HG03045 (cell line): Measurements from ENCODE around the gene AVEN.
"Not testable (repeated sequence)": the region's sequence is repeated elsewhere in the genome, so short reads cannot be mapped to it uniquely, and the experiment has no call there.

Source experiments
- ATAC-seq: cut with Tn5 transposase; IDR thresholded peaks from one replicate; pipeline ENCODE4 v1.9.1; 2021; ENCODE audit warnings: mild to moderate bottlenecking, moderate library complexity; ENCODE audit not compliant: unreplicated experiment

The AVEN gene

DNA sequence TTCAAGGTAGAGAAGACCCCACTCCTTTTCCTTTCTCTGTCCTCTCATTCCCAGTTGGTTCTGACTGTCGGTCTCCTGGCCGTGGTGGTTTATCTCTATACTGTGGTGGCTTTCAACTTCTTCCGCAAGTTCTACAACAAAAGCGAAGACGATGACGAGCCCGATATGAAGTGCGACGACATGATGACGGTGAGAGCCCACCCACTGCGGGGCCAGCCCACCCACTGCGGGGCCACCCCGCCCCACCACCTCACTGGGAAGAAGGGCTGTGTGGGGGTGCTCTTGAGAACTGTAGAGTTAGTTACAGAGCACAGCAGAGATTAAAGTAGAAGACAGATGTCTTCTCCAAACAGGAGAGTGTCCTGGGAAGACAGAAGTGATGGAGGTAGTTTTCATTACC lies 181.3 kb downstream of the AVEN start:
- no peak for ATAC-seq

DNA sequence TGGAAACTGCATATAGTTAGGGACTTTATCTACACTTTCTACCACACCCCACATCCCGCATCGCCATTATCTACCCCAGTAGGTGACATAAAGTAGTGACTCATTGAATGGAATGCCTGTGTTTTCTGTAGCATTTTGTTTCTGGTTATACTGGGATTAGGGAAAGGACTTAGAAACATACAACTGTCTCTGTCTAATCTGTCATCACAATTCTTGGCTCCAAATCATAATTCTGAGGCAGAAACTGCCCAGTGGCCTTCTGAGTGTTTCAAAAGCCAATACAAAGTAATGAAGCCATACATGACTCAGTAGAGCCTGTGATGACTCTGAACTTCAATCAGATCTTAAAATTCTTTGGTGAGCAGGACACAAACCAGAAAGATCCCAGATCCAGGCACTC lies 186.4 kb downstream of the AVEN start:
- ATAC-seq, result no peak

DNA sequence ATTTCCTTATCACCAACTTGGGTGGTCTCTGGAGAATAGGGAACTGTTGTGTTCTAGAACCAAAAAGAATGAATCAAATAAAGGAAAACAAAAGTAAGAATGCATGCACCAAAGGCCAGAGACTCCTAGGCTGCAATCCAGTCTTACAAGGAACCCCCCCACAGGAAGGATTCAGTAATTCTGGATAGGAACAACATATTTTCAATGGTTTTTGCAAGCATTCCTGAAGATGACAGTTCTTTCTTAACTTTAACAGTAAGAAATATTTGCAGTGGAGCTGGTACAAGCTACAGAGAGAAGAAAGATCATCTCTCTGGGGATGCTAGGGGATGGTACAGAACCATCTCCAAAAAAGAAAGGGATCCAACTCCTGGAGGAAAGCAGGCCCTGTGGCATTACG lies 186.9 kb downstream of the AVEN start:
- ATAC-seq, result no peak

DNA sequence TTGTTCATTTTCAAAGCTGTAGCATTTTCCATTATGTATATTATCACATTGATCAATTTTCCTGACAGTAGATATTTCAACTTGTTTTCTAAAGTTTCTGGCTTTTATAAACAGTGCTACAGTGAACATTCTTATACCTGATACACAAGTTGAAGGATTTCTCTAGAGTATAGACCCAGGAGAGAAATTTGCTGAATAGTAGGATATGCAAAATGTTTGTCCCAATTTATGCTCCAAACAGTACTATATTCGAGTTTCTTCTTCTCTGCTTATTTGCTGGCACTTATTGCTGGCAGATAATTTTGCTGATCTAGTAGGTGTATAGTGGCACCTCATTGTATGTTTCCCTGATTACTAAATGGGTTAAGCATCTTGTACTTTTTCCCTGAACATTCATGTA lies 187.9 kb downstream of the AVEN start:
- ATAC-seq, result no peak

DNA sequence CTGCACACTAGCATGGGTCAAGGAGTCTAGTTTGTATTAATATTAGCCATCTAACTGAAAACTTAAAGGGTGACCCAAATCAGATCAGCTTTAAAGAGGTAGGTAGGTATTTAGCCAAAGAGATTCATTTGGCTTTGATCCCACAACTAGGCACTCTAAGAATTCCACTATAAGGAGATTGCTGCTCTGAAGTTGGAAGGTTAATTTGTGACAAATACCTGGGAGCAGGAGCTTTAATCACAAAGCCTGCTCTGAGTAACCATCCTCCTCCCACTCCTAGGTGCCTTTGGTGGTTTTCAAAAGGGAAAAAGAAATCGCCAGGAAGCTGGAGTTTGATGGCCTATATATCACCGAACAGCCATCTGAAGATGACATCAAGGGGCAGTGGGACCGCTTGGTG lies 191.0 kb downstream of the AVEN start:
- no peak for ATAC-seq

DNA sequence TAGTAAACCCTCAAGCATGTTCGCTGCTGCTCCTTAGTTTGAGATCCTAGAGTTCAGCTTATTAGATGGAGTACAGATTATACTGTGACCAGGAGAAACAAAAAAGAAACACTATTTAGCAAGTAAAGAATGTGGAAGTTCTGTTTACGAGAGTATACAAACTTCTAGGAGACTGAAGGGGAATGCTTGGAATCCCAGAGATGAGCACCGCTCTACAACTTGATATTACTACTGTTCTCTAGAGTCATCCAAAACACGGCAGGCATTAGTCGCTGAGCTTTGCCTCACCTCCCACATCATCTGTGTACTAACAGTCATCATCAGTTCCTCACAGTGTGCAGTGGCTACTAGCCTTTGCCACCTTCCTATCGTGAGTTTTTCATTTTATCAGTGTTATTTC lies 192.1 kb downstream of the AVEN start:
- no peak for ATAC-seq

DNA sequence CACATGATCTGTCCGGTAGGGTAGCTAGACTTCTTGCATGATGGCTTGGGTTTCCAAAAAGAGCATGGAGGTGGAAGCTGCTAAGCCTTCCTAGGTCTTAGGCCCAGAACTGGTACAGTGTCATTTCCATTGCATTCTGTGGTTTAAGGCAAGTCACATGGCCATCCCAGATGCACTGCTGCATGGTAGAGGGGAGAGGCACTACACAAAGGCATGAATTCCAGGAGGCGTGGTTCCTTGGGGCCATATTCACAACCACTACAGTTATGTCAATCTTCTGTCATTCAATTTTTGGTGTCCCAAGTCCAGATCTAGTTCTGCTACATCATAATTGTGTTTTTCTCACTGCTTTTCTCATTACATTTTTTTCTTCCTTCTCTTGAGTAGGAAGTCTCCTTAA lies 192.9 kb downstream of the AVEN start:
- ATAC-seq, result no peak

DNA sequence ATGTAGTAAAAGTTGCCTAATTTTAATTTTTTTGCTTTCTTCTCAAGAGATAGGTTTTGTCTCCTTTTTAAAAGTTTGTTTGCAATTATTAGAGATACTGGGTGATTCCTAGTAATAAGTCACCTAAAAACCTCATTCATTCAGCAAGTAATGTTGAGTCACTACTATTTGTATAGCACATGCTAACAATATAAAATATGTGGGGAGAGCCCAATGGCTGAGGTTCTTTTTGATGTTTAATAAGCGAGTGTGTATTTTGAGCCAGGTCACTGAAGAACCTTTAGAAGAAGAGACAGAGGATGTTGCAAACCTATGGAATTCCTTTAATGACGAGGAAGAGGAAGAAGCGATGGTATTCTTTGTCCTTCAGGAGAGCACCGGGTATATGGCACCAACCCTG lies 194.4 kb downstream of the AVEN start:
- no peak for ATAC-seq

DNA sequence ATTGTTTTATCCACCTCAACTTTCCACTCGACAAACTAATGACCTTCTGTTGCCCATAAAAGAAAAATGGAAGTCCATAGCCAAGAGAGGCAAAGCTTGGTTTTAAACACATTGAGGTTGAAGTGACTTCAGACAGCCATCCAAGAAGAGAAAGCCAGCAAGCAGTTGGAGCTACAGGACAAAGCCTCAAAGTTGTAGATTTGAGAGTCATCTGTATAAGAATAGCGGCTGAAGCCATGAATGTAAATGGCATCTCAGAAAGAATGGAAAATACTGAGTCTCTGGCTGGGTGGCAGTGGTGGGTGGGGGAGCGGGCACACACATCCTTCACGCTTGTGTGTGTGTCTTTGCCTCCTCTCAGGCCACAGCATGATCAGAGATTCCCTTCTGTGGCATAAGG lies 194.8 kb downstream of the AVEN start:
- ATAC-seq, result no peak

DNA sequence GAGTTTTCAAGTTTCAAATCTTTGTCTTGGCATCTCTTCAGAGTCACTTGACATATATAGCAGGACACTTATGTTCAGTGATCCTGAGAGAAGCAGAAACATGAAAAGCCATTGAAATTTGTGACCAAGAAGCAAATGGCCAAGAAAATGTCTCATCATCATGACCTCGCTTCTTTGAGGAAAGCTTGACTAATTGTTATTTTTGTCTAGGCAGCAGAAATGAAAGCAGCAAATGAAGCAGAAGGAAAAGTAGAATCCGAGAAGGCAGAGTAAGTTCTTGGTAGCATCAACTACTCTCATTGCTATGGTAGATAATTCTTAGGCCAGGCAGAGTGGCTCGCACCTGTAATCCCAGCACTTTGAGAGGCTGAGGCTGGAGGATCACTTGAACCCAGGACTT lies 198.4 kb downstream of the AVEN start:
- ATAC-seq, result no peak

DNA sequence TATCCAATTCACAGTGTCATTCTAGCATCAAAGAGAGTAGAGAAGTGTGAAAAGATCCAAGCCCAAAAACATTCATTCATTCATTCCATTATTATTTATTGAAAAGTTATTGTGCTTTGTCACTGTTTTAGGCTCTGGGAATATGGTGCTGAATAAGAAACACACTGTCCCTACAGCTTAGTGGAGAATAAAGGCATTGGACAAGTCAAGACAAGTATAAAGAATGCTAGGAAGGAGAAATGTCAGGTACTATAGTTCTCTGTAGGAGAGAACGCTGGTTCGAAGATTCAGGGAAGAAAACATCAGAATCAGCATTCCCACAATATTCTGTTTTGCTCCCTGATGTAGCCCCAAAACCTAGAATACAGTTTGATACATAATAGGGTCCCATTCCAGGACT lies 199.5 kb downstream of the AVEN start:
- ATAC-seq, result no peak

DNA sequence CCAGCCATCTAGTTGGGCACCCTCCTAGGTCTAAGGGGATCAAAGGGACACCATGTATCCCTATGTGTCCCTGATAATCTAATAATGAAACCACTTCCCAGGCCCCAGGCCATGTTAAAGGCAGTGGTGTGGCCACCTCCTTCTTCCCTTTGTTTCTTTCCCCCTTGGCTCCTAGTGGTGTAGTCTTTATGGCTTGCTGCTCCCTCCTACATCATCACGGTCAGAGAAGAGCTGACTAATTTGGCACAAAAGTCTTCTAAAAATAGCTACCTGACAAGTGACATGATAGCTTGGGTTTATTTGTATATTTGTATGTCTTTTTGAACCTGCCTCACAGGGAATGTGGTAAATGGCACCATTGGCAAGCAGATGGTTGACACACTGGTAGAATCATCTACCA lies 201.7 kb downstream of the AVEN start:
- ATAC-seq, result no peak

DNA sequence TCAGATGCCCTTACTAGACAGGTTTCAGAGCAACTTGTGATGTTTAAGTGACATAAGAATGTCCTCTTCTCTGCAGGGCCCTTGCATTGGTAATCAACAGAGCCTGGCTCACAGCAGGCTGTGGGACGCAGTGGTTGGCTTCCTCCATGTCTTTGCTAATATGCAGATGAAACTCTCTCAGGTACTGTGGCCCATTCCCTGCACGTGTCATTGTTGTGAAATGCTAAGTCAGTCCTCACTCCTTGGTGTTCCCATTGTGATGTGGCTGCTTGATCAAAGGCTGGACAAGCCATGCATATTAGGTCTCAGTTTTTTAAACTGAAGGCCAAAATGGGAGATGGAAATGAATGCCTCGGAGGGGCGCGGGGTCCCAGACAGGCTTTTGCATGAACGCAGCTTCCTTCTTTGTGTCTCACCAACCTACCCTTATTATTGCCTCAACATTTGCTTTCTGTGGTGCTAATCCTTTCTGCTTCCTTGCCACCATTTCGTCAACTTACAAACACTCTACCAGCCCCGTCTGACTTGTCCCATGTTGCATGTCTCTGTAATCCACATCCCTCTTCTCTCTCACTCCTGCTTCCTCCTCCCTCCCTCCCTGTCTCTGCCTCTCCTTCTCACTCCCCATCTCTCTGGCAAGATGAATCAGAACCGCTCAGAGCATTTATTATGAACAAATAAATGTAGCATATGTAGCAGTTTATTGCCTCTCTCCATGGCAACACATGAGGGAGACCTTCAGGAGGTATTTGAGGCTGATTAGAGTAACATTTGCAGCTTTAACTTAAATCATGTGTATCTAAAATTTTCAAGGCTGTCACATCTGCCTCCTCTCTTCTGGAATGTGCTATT lies 203.9 kb downstream of the AVEN start:
- ATAC-seq, result no peak

DNA sequence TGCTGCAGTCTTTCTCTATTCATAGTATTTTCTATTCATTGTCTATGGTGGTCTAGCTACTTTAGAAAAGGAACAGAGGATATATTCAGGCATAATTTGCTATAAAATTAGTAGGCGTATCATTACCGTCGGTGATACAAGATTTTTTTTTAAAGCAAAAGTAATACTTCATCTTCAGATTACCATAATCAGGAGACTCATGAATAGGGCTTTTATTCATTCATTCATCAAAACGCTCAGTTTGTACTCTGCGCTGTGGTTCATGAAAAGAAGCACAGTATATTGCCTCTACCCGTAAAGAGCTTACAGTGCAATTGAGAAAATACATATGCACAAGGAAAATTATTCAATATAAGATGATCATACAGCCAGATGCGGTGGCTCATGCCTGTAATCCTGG lies 207.4 kb downstream of the AVEN start:
- ATAC-seq, result no peak

DNA sequence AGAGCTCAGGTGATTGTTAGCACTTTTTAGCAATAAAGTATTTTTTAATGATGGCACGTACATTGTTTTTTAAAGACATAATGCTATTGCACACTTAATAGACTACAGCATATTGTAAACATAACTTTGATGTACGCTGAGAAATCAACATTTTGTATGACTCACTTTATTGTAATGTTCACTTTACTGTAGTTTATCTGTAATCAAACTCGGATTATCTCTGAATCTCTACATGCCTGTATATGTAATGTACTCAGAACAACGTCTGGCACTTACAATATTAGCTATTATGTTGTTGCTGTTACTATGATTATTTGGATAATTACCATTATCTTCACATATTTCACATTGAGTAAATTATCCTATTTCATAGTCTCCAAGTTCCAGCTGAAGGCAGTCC lies 208.7 kb downstream of the AVEN start:
- ATAC-seq, result no peak

DNA sequence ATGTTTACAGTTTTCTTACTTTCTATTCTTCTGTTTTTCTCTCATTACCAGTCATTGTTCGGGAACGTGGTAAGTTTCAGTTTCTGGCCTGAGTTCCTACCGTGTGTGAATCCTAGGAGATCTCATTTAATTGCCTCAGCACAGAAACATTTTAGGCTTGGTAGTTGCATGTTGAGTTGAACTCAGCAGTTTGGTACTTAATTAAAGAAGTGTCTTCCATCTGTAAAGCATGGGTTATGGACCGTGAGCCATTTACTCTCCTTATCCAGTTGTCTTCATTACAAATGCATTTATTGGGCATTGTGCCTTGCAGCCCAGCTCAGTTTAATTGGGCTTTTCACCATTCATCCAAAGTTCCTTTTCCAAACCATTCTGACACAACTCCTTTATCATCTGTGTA lies 212.8 kb downstream of the AVEN start:
- no peak for ATAC-seq

DNA sequence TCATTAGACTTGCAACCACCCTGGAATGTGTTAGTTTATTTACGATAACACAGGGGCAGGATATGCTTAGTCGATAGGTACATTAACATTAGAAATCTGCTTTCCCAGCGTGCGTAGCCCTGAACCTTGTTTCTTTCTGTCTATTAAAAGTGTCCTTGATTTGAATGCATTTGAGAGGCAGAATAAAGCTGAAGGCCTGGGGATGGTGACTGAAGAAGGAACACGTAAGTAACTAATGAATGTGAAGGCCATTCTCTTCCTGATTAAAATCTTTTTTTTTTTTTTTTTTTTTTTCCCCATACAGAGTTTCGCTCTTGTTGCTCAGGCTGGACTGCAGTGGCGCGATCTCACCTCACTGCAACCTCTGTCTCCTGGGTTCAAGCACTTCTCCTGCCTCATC lies 213.6 kb downstream of the AVEN start:
- ATAC-seq, result no peak

DNA sequence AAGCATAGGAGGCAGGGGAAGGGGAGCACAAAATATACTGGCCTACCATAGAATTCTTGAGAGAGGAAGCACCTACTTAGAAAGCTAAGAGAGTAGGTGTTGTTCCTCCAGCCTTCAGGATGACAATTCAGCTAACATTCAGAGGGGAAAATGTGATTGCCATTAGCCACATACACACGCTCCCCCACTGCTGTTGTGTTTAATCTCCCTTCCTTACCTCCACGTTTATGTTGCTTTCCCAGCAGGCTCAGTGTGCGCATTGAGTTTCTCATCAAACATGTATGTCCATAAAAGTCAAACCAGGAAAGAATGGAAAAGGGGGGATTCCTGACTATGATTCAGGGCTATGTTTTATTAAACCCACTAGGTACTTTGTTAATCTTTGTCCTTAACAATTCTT lies 215.9 kb downstream of the AVEN start:
- no peak for ATAC-seq

DNA sequence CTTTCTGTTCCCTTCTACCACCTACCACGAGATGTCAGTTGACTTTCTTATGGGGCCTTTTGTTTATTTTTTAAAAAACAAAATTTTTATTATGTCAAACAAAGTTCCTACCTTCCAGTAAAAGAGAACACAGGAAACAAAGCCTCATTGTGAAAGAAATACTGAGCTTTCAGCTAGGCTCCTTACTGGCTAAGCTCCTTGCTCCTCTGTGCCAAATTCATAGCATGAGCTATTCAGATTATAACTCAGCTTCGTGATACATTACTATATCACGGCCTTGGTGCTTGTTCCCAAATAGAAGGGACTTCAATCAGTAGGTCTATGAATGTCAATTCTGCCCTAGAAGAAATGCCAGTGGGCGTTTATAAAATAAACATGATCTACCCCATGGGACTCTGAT lies 216.5 kb downstream of the AVEN start:
- ATAC-seq, result no peak

DNA sequence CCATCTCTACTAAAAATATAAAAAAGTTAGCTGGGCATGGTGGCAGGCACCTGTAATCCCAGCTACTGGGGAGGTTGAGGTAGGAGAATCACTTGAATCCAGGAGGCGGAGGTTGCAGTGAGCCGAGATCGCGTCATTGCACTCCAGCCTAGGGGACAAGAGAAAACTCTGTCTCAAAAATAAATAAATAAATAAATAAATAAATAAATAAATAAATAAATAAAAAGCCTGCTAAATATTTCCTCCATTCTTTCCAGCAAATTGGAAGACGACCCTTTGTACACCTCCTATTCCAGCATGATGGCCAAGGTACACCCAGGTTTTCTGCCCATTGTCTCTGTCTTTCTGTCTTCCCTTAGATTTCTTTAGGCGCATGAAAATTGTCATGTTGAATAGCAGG lies 219.5 kb downstream of the AVEN start:
- not testable (repeated sequence) for ATAC-seq
